Naive thymus-derived CD4-positive, alpha-beta T cell (primary cell): Measurements from ENCODE around the gene SPG7. TPM values are rescaled to one million over a fixed set of nuclear protein-coding genes. Genes with fewer than 3 reads are reported as not detected.
A peak's percentile ranks its signal among the peaks of the same experiment; 100 is the strongest.
"Not testable (repeated sequence)": the region's sequence is repeated elsewhere in the genome, so short reads cannot be mapped to it uniquely, and the experiment has no call there.

Experiments
- ATAC-seq: fragments of 150-1000 bp; cut with Tn5 transposase; 2 replicates; pipeline ENCODE4 v1.10.0; 2021; ENCODE audit warnings: mild to moderate bottlenecking, moderate library complexity
- CTCF ChIA-PET: fragments of 350-600 bp; sonication (Branson Sonifier 250); formaldehyde crosslinking; loops from one replicate; lab custom pipeline; 2021; ENCODE audit warnings: antibody characterized with exemption; lab: Charles Lee
- POLR2A ChIA-PET: fragments of 350-600 bp; sonication (Branson Sonifier 250); formaldehyde crosslinking; loops from one replicate; lab custom pipeline; 2021; ENCODE audit warnings: antibody characterized with exemption, inconsistent platforms; lab: Charles Lee
- DNase-seq, 9 donors: peaks; one replicate each; pipeline versions ENCODE4 v3.0.0 to v3.0.0-alpha.2; 2020 to 2022; ENCODE audit warnings: mixed read lengths in 1 of 9
- H3K27ac ChIP-seq: one replicate; pipeline ENCODE4 v1.7.0; 2013; ENCODE audit warnings: mild to moderate bottlenecking, low read depth, low read length, moderate library complexity
- H3K27me3 ChIP-seq, 2 donors: one replicate each; pipeline ENCODE4 v1.7.0; 2013; ENCODE audit warnings: low read length in 2 of 2, mild to moderate bottlenecking in 2 of 2, moderate library complexity in 2 of 2; ENCODE audit not compliant: control insufficient read depth in 2 of 2, insufficient read depth in 2 of 2
- H3K36me3 ChIP-seq, 3 experiments: 1 replicate in 2 of 3; 2 replicates in 1 of 3; pipeline ENCODE4 v1.7.0; 2013; ENCODE audit warnings: low read length in 3 of 3, mild to moderate bottlenecking in 3 of 3, moderate library complexity in 1 of 3; ENCODE audit not compliant: insufficient read depth in 3 of 3, control insufficient read depth in 2 of 3
- H3K4me1 ChIP-seq, 2 donors: one replicate each; pipeline ENCODE4 v1.7.0; 2013; ENCODE audit warnings: low read length in 2 of 2, mild to moderate bottlenecking in 2 of 2, moderate library complexity in 1 of 2; ENCODE audit not compliant: control insufficient read depth in 2 of 2, insufficient read depth in 2 of 2
- H3K4me3 ChIP-seq: 2 replicates; pipeline ENCODE4 v1.7.0; 2013; ENCODE audit warnings: mild to moderate bottlenecking, low read length
- H3K9me3 ChIP-seq, 3 experiments: 1 replicate in 2 of 3; 2 replicates in 1 of 3; pipeline ENCODE4 v1.7.0; 2013; ENCODE audit warnings: low read length in 3 of 3; ENCODE audit not compliant: control insufficient read depth in 2 of 3
- H3K27ac Mint-ChIP-seq, 9 donors: one replicate each; pipeline ENCODE4 v1.8.0; 2020 to 2022; ENCODE audit warnings: mixed read lengths in 9 of 9, mild to moderate bottlenecking in 8 of 9, moderate library complexity in 5 of 9, inconsistent platforms in 2 of 9
- H3K27me3 Mint-ChIP-seq, 5 donors: one replicate each; pipeline ENCODE4 v1.8.0; 2021 to 2022; ENCODE audit warnings: mixed read lengths in 5 of 5, mild to moderate bottlenecking in 1 of 5
- H3K36me3 Mint-ChIP-seq, 5 donors: one replicate each; pipeline ENCODE4 v1.8.0; 2020 to 2022; ENCODE audit warnings: mixed read lengths in 5 of 5, mild to moderate bottlenecking in 3 of 5, inconsistent platforms in 1 of 5
- H3K4me1 Mint-ChIP-seq, 7 donors: one replicate each; pipeline ENCODE4 v1.8.0; 2020 to 2022; ENCODE audit warnings: mixed read lengths in 7 of 7, mild to moderate bottlenecking in 3 of 7, inconsistent platforms in 1 of 7
- H3K4me3 Mint-ChIP-seq, 10 donors: one replicate each; pipeline ENCODE4 v1.8.0; 2020 to 2022; ENCODE audit warnings: mild to moderate bottlenecking in 10 of 10, mixed read lengths in 10 of 10, moderate library complexity in 6 of 10, inconsistent platforms in 2 of 10
- H3K9me3 Mint-ChIP-seq, 11 donors: one replicate each; pipeline ENCODE4 v1.8.0; 2020 to 2022; ENCODE audit warnings: mixed read lengths in 11 of 11, mild to moderate bottlenecking in 4 of 11, inconsistent platforms in 1 of 11, moderate library complexity in 1 of 11
- intact Hi-C, 2 donors: fragments of 100-400 bp; cut with micrococcal nuclease; formaldehyde crosslinking; loops; one replicate each; pipeline ENCODE4 v1.15.1; 2023
- polyA plus RNA-seq, 2 donors: library from polyadenylated mRNA; unstranded; fragments of 300-500 nt; fragmentation: Illumina TruSeq; gene quantifications; one replicate each; pipeline ENCODE4 v1.2.3, GENCODE V29; 2021
- total RNA-seq, 6 experiments: library from RNA in 5 of 6; stranded (reverse) in 5 of 6; gene quantifications; 1 replicate in 5 of 6; 2 replicates in 1 of 6; pipeline ENCODE4 v1.2.3 and lab custom pipeline; 2021 to 2026

SPG7 gene
- total and polyA plus RNA-seq, 7 experiments from 2014 or later = 48.6 to 181 (median 151) TPM

DNA sequence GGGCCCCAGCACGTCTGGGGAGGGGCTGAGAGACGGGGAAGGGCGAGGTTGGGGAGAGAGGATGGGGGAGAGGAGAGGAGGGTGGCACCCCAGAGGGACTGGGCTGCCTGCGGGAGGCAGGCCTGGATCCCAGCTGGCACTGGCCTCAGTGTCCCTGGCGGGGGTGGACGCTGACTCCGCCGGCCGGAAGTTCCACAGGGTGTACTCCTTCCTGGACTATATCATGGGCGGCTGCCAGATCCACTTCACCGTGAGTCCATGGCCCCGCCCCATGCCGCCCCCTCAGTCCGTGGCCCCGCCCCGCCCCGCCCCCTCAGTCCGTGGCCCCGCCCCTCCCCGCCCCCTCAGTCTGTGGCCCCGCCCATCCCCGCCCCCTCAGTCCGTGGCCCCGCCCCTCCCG, 78.7 kb downstream of the SPG7 start:
- Histone ChIP-seq H3K4me1 (no peaks in the 10 kb centered on the region), H3K27ac (no peak overlapping the region), H3K36me3 (no peaks in the 10 kb centered on the region), H3K9me3 (no peaks in the 10 kb centered on the region), H3K4me3 (no peak overlapping the region), H3K27me3 (no peaks in the 10 kb centered on the region)
- ATAC-seq (peak; percentile 44), DNase-seq (no peak)
- intact Hi-C loops = no loop called here
- Mint-ChIP-seq H3K36me3 (no peaks in the 10 kb centered on the region), H3K4me1 (no peaks in the 10 kb centered on the region), H3K9me3 (no peaks in the 10 kb centered on the region), H3K27me3 (no peaks in the 10 kb centered on the region), H3K27ac (no peak overlapping the region), H3K4me3 (no peak overlapping the region)
- ChIA-PET POLR2A (no interaction called here), CTCF (no interaction called here)

DNA sequence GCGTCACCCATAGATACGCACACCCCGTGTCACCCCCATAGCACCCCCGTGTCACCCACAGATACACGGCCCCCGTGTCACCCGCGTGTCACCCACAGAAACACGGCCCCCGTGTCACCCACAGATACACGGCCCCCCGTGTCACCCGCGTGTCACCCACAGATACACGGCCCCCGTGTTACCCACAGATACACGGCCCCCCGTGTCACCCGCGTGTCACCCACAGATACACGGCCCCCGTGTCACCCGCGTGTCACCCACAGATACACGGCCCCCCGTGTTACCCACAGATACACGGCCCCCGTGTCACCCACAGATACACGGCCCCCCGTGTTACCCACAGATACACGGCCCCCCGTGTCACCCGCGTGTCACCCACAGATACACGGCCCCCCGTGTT, 79.5 kb downstream of the SPG7 start:
- H3K36me3 ChIP-seq, ATAC-seq, H3K4me1 Mint-ChIP-seq, H3K27ac ChIP-seq, H3K4me3 ChIP-seq, H3K9me3 Mint-ChIP-seq, CTCF ChIA-PET, H3K27me3 Mint-ChIP-seq, intact Hi-C loops, H3K27ac Mint-ChIP-seq, H3K36me3 Mint-ChIP-seq, H3K9me3 ChIP-seq, H3K4me3 Mint-ChIP-seq, DNase-seq, POLR2A ChIA-PET, H3K4me1 ChIP-seq, H3K27me3 ChIP-seq: not testable (repeated sequence)

GRCh38 chr16:89588413-89589109, 80.4 kb downstream of the SPG7 start:
- ChIA-PET POLR2A (no interaction called here), CTCF (no interaction called here)
- Histone ChIP-seq H3K9me3 (no peaks in the 10 kb centered on the region), H3K36me3 (no peaks in the 10 kb centered on the region), H3K4me1 (peaks cover 1 to 10% of the 10 kb centered on the region in 2 donors), H3K4me3 (no peak overlapping the region), H3K27me3 (no peaks in the 10 kb centered on the region), H3K27ac (no peak overlapping the region)
- Mint-ChIP-seq H3K27me3 (no peaks in the 10 kb centered on the region), H3K36me3 (no peaks in the 10 kb centered on the region), H3K9me3 (no peaks in the 10 kb centered on the region), H3K27ac (no peak overlapping the region), H3K4me1 (peaks cover 0 to 3% (median 2%) of the 10 kb centered on the region in 7 donors), H3K4me3 (no peak overlapping the region)
- intact Hi-C loops = no loop called here
- DNase-seq (no peak), ATAC-seq (no peak)

DNA sequence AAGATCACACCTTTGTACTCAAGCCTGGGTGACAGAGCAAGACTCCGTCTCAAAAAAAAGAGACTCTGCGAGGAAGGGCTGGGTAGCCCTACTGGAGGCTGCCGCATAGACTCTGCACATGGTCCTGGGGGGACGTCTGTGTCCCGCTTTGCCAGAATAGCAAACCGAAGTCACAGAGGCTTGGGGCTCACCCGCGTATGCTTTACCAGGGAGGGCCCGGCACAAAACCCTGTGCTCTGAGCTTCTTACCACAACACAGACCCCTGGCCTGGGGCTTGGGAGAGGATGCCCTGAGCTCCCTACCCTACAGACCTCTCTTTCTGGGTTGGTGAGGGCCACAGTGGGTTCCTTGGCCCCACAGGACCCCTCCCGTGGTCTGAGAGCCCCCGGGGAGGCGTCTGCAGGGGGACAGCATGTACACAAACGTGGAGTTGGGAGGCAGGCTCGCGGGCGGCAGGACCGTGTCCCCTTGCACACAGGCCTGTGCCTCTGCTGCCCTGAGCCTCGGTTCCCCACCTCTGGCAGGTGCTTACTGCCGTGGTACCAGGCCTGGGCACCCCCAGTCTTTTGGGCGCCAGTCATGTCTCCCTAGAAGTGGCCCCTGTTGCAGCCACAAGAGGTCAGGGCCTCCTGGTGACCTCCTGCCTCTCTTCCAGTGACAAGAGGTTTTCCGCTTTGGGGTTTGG, 81.2 kb downstream of the SPG7 start:
- peaks cover 2 to 11% (median 8%) of the 10 kb centered on the region in 7 donors for H3K4me1 Mint-ChIP-seq
- H3K9me3 Mint-ChIP-seq = no peaks in the 10 kb centered on the region
- no peak overlapping the region for H3K4me3 Mint-ChIP-seq

DNA sequence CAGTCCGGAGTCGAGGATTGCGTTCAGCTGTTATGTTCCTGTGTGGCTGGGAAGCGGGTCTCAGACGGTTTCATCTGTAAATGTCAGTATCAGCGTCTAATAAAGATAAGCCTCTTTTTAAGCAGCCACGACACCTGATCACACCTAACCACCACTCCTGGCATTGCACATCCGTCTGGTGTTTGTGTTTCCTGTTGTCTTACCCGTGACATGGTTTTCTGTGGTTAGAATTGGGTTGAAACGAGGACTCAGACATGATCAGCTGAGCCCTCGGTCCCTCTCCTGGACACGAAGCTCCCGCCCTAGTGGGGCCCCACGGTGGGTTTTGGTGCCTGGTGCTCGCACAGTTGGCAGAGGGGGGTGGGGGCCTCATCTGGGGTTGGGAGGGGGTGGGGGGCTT, 85.6 kb downstream of the SPG7 start:
- H3K4me1 ChIP-seq = peaks cover 8 to 20% of the 10 kb centered on the region in 2 donors
- no peaks in the 10 kb centered on the region for H3K9me3 Mint-ChIP-seq
- POLR2A ChIA-PET = no interaction called here
- H3K27me3 Mint-ChIP-seq = no peaks in the 10 kb centered on the region
- H3K4me3 ChIP-seq = no peak overlapping the region
- H3K27ac Mint-ChIP-seq = peak overlapping the region in 7 of 9 donors; percentile 18 to 65 (median 49)
- CTCF ChIA-PET = no interaction called here
- ATAC-seq (peak; percentile 90), DNase-seq (peak in 6 of 9 donors; percentile 37 to 70 (median 50))
- no peaks in the 10 kb centered on the region for H3K36me3 ChIP-seq
- no peaks in the 10 kb centered on the region for H3K27me3 ChIP-seq
- H3K9me3 ChIP-seq = no peaks in the 10 kb centered on the region
- no peaks in the 10 kb centered on the region for H3K36me3 Mint-ChIP-seq
- H3K4me3 Mint-ChIP-seq = peak overlapping the region in 9 of 10 donors; percentile 26 to 59 (median 51)
- H3K4me1 Mint-ChIP-seq = peaks cover 2 to 11% (median 8%) of the 10 kb centered on the region in 7 donors
- intact Hi-C loops = no loop called here
- no peak overlapping the region for H3K27ac ChIP-seq

More for the DNA sequence above, 81.2 kb downstream of the SPG7 start:
- Histone ChIP-seq H3K27me3 (no peaks in the 10 kb centered on the region), H3K4me1 (peaks cover 8 to 15% of the 10 kb centered on the region in 2 donors), H3K4me3 (no peak overlapping the region), H3K36me3 (no peaks in the 10 kb centered on the region), H3K27ac (no peak overlapping the region), H3K9me3 (no peaks in the 10 kb centered on the region)
- DNase-seq = no peak
- no peak for ATAC-seq
- ChIA-PET CTCF (no interaction called here), POLR2A (no interaction called here)
- no peaks in the 10 kb centered on the region for H3K36me3 Mint-ChIP-seq
- H3K27me3 Mint-ChIP-seq = no peaks in the 10 kb centered on the region
- no peak overlapping the region for H3K27ac Mint-ChIP-seq
- intact Hi-C loops = no loop called here

DNA sequence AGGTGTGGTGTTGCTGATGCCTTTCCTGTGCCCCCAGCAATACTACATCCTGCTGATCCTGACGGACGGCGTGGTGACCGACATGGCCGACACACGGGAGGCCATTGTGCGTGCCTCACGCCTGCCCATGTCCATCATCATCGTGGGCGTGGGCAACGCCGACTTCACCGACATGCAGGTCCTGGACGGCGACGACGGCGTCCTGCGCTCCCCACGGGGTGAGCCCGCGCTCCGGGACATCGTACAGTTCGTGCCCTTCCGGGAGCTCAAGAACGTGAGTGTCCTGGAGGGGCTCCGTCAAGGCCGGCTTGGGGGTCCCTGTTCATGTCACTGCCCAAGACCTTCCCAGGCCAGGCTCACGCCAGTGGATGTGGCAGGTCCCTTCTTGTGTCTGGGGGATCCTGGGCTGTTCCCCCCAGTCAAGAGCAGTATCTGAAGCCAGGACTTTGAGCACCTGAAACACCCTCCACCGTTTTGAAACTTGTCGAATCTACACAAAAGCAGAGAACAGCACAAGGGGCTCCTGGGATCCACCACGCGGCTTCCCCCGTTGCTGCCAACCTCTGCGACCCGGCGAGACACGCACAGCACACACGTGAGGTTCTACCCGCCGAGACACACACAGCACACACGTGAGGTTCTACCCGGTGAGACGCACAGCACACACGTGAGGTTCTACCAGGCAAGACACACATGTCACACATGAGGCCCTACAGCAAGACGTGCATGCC, 87.3 kb downstream of the SPG7 start:
- no peaks in the 10 kb centered on the region for H3K9me3 Mint-ChIP-seq
- ChIA-PET POLR2A (no interaction called here), CTCF (no interaction called here)
- ATAC-seq (no peak), DNase-seq (no peak)
- Histone ChIP-seq H3K36me3 (no peaks in the 10 kb centered on the region), H3K4me3 (no peak overlapping the region), H3K27ac (no peak overlapping the region), H3K27me3 (no peaks in the 10 kb centered on the region), H3K9me3 (no peaks in the 10 kb centered on the region), H3K4me1 (peaks cover 8 to 20% of the 10 kb centered on the region in 2 donors)
- intact Hi-C loops = no loop called here
- H3K27ac Mint-ChIP-seq = peak overlapping the region in 3 of 9 donors; percentile 12 to 28 (median 15)
- H3K4me3 Mint-ChIP-seq = no peak overlapping the region
- H3K27me3 Mint-ChIP-seq = no peaks in the 10 kb centered on the region
- H3K4me1 Mint-ChIP-seq = peaks cover 4 to 11% (median 8%) of the 10 kb centered on the region in 7 donors
- H3K36me3 Mint-ChIP-seq = no peaks in the 10 kb centered on the region
